NT2/D1 (cell line): ENCODE data around the gene LYVE1.

Experiments
- DNase-seq: peaks from one replicate; pipeline ENCODE4 v3.0.0-alpha.2; 2011; ENCODE audit warnings: low read depth, low spot score
- H3K27me3 ChIP-seq: 2 replicates; pipeline ENCODE4 v1.6.0; 2011; ENCODE audit warnings: mild to moderate bottlenecking; ENCODE audit not compliant: insufficient read length, insufficient read depth
- H3K36me3 ChIP-seq: 2 replicates; pipeline ENCODE4 v1.6.1; 2011; ENCODE audit warnings: mild to moderate bottlenecking, low read length, mixed read lengths; ENCODE audit not compliant: insufficient read depth, insufficient read length
- H3K4me1 ChIP-seq: 2 replicates; pipeline ENCODE4 v1.5.1; 2011; ENCODE audit not compliant: insufficient read depth, insufficient read length
- H3K4me3 ChIP-seq: 2 replicates; pipeline ENCODE4 v1.5.1; 2011; ENCODE audit warnings: low read depth; ENCODE audit not compliant: insufficient read length
- H3K9ac ChIP-seq: 2 replicates; pipeline ENCODE4 v1.6.0; 2011; ENCODE audit warnings: low read depth; ENCODE audit not compliant: insufficient read length
- H3K9me3 ChIP-seq: 2 replicates; pipeline ENCODE4 v1.5.1; 2011; ENCODE audit warnings: mild to moderate bottlenecking, low read length; ENCODE audit not compliant: insufficient read depth
- SUZ12 ChIP-seq: IDR thresholded peaks from 2 replicates; pipeline ENCODE4 v1.6.1; 2011; ENCODE audit not compliant: insufficient read length, insufficient read depth; ENCODE audit errors: extremely low read depth
- YY1 ChIP-seq: IDR thresholded peaks from 2 replicates; pipeline ENCODE4 v1.6.1; 2011; ENCODE audit not compliant: insufficient read length, insufficient read depth
- ZNF274 ChIP-seq: IDR thresholded peaks from 2 replicates; pipeline ENCODE4 v1.6.1; 2011; ENCODE audit warnings: mild to moderate bottlenecking, low read depth, low read length

The LYVE1 gene

DNA sequence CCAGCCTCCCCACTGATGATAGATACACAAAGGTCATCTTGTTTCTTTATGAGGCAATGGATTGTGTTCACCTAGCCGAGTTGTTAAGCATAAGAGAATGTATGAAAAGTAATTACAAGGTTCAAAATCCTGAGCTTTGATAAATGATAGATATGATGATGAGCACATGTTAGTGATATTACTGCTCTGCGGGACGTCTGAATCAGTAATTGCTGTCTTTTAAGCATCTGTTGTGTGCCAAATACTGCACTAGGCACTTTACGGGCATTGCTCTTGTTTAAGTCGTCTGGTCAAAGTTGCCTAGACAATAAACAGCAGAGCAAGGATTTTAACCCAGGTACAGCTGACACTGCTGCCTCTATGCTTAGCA is 26.9 kb downstream of the LYVE1 start:
- Histone ChIP-seq H3K27me3 (peaks cover 12% of the 10 kb centered on the region), H3K4me3 (peak overlapping the region; percentile 77), H3K9ac (no peak overlapping the region), H3K4me1 (no peaks in the 10 kb centered on the region), H3K36me3 (no peaks in the 10 kb centered on the region), H3K9me3 (peaks cover 16% of the 10 kb centered on the region; the same call in 1 of the 2 replicates)
- no peak for TF ChIP-seq YY1
- TF ChIP-seq SUZ12: no peak
- no peak for TF ChIP-seq ZNF274
- no peak for DNase-seq

DNA sequence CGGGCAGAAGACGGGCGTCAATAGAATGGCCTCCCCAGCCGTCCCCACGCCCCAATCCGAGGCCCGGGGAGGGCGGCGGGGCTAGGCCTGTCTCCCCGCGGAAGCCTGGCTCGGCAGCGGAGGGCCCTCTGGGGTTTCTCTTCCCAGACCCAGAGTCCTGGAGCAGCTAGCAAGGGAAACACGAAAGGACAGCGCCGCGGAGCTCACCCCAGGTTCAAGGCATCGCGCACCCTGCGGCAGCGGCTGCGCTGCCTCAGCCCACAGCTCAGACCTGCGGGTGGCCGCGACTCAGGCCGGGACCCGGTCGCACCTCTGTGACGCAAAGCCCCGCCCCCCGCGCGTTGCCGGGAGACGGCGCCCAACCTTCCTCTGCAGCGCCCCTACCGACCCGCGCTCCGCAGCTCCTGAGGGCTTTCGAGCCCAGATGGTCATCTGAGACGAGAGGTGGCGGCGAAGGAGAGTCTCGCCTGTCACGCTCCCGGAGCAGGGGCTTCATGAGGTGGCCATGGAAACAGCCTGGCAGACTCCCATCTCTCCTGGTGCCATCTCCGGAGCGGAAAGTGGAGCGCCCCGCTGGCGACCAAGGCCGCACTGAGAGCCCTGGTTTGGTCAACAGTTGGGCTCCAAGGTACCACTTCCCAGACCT is 27.4 kb downstream of the LYVE1 start, which contains the start of gene RNF141:
RNF141 (minus strand) TSS at position 273 of the 646 bp plus-strand sequence. CDS start 7,029 bp downstream, outside the sequence.
- Histone ChIP-seq H3K9ac (peak within 1 kb of the TSS; percentile 82), H3K9me3 (peaks cover 16% of the 10 kb centered on the region; the same call in 1 of the 2 replicates), H3K27me3 (peaks cover 12% of the 10 kb centered on the region), H3K4me1 (no peaks in the 10 kb centered on the region), H3K4me3 (peak within 1 kb of the TSS; percentile 77), H3K36me3 (no peaks in the 10 kb centered on the region)
- no peak for TF ChIP-seq YY1
- no peak for TF ChIP-seq ZNF274
- no peak for TF ChIP-seq SUZ12
- DNase-seq: peak; percentile 81

DNA sequence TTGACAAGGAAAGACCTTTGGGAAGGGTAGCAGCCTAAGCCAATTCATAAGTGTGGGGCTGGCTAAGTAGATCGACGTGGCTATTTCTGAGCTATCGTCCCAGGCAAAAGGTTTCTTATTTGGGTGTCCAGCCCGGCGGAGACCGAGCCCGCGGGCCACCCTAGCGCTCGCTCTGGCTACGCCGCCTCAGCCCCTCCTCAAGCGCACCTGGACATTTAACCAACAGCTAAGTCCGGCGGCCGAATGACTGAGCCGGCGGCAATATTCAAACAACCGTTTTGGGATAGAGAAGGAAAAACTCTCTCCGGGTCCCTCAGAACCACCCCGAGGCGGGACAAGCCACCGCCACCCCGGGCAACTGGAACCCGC is 27.9 kb downstream of the LYVE1 start:
- TF ChIP-seq SUZ12: no peak
- no peak for TF ChIP-seq ZNF274
- no peak for TF ChIP-seq YY1
- peak overlapping the region; percentile 77 for H3K4me3 ChIP-seq
- no peaks in the 10 kb centered on the region for H3K36me3 ChIP-seq
- peaks cover 16% of the 10 kb centered on the region; the same call in 1 of the 2 replicates for H3K9me3 ChIP-seq
- no peak for DNase-seq
- peaks cover 12% of the 10 kb centered on the region for H3K27me3 ChIP-seq
- no peaks in the 10 kb centered on the region for H3K4me1 ChIP-seq
- H3K9ac ChIP-seq: peak overlapping the region; percentile 82

DNA sequence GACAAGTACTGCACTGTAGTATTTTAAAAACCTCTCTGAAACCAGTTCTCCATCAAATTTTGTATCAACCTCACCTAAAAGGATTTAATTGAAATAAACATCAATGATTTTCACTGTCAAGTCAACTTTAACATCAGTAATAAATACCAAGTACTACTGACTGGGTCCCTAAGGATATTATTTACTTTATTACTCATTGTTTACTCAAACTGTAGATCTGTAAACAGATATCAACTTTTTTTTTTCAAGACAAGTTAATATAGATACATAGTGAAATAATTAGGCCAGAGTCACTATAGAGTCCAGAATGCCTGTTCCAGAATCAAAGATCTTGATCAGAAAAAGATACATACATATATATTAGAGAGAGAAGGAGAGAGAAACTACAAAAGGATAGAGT is 29.1 kb downstream of the LYVE1 start:
- Histone ChIP-seq H3K4me1 (no peaks in the 10 kb centered on the region), H3K36me3 (no peaks in the 10 kb centered on the region), H3K9ac (no peak overlapping the region), H3K27me3 (peaks cover 12% of the 10 kb centered on the region), H3K9me3 (peaks cover 7% of the 10 kb centered on the region; the same call in 1 of the 2 replicates), H3K4me3 (no peak overlapping the region)
- no peak for DNase-seq
- TF ChIP-seq YY1 (no peak), SUZ12 (no peak), ZNF274 (no peak)

DNA sequence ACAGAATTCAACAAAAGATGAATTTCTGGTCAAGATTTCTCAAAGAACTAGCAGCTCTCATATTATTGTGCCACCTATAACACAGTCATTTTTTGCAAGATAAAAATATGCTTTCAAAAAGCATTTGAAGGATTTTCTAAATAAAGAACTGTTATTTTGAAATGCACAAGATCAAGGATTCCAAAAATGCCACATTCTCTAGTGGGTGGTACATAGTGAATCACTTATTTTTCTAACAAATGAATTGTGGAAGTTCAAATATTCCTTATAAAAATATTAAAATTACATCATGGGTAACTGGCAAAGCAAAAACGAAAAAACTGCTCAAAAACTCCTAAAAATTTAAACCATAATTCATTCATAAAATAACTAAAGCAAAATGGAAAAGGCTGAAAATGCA is 29.5 kb downstream of the LYVE1 start:
- H3K4me3 ChIP-seq: no peak overlapping the region
- no peak overlapping the region for H3K9ac ChIP-seq
- no peaks in the 10 kb centered on the region for H3K36me3 ChIP-seq
- TF ChIP-seq SUZ12: no peak
- no peak for TF ChIP-seq YY1
- TF ChIP-seq ZNF274: no peak
- H3K4me1 ChIP-seq: no peaks in the 10 kb centered on the region
- no peak for DNase-seq
- H3K9me3 ChIP-seq: peaks cover 3% of the 10 kb centered on the region; the same call in 1 of the 2 replicates
- peaks cover 12% of the 10 kb centered on the region for H3K27me3 ChIP-seq

DNA sequence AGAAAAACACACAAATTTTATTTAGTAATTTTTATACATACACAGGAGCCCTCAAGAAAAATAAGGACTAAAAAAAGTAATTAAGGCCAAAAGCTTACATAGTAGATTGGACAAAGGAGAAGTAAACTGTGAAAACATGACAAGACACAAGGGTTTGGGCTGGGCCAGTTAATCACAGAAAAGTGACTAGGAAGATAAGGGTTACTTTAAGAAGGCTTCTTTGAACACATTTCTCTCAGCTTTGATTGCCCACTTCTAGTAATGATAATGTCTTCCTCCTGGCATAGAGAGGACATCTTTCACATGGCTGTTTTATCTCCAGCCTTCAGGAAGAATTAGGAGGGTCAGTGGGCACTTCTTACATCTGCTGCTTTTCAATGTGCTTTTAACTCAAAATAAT is 30.9 kb downstream of the LYVE1 start:
- TF ChIP-seq YY1 (no peak), ZNF274 (no peak), SUZ12 (no peak)
- Histone ChIP-seq H3K9me3 (no peaks in the 10 kb centered on the region), H3K4me3 (no peak overlapping the region), H3K36me3 (peaks cover 6% of the 10 kb centered on the region), H3K27me3 (peaks cover 12% of the 10 kb centered on the region), H3K4me1 (no peaks in the 10 kb centered on the region), H3K9ac (no peak overlapping the region)
- no peak for DNase-seq

DNA sequence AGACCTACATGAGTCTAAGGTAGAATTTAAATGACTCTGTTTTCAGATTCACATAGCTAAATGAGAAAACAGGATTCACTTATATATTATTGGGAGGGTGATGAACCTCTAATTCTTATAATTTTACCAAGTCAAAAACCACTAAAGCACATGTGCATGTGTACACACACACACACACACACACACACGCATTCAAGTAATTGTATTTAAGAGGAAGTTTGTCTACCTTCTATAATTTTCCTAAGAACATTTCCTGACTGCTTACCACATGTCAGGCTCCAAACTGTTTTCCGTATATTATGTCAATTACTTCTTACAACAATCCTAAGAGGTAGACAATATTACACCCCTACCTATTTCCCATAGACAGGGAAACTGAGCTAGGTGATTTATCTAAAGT is 34.1 kb downstream of the LYVE1 start:
- no peaks in the 10 kb centered on the region for H3K27me3 ChIP-seq
- H3K36me3 ChIP-seq: peaks cover 16% of the 10 kb centered on the region
- H3K4me1 ChIP-seq: no peaks in the 10 kb centered on the region
- H3K4me3 ChIP-seq: no peak overlapping the region
- no peak for TF ChIP-seq SUZ12
- no peak for TF ChIP-seq YY1
- no peak for TF ChIP-seq ZNF274
- no peaks in the 10 kb centered on the region for H3K9me3 ChIP-seq
- H3K9ac ChIP-seq: no peak overlapping the region
- no peak for DNase-seq
